GM12878 (cell line): ENCODE measurements around the gene AUNIP. TPM values are rescaled to one million over a fixed set of nuclear protein-coding genes. Genes with fewer than 3 reads are reported as not detected.

Source experiments
- ASH2L ChIP-seq: fragments of 300-600, 200-600 bp; sonication (generic); IDR thresholded peaks from 2 replicates; pipeline ENCODE4 v1.6.1; 2017; ENCODE audit warnings: low read depth, mild to moderate bottlenecking, borderline replicate concordance
- ATF7 ChIP-seq: fragments of 450-650 bp; IDR thresholded peaks from 2 replicates; pipeline ENCODE4 v1.6.1; 2016; ENCODE audit warnings: low read depth, mild to moderate bottlenecking
- BACH1 ChIP-seq: fragments of 450-650 bp; IDR thresholded peaks from 2 replicates; pipeline ENCODE4 v1.6.1; 2017; ENCODE audit warnings: mild to moderate bottlenecking, borderline replicate concordance
- BCL11A ChIP-seq: IDR thresholded peaks from 2 replicates; pipeline ENCODE4 v1.6.1; 2011; ENCODE audit warnings: low read depth, low read length
- CBFB ChIP-seq: IDR thresholded peaks from 2 replicates; pipeline ENCODE4 v1.6.1; 2016; ENCODE audit warnings: antibody characterized with exemption, low read depth
- CEBPB ChIP-seq, 2 experiments: fragments of 150-350 bp in 1 of 2; IDR thresholded peaks; 2 replicates each; pipeline ENCODE4 v1.6.1; 2012 to 2014; ENCODE audit warnings: low read depth in 2 of 2, low read length in 2 of 2, borderline replicate concordance in 1 of 2, inconsistent platforms in 1 of 2
- CTCF ChIP-seq, 3 experiments: IDR thresholded peaks in 2 of 3; conservative IDR thresholded peaks in 1 of 3; 2 replicates each; pipeline ENCODE4 v1.5.1; 2011; ENCODE audit warnings: low read depth in 3 of 3, low read length in 3 of 3, mild to moderate bottlenecking in 3 of 3, control low read depth in 2 of 3, moderate library complexity in 2 of 3, inconsistent platforms in 1 of 3, mixed read lengths in 1 of 3; ENCODE audit not compliant: control insufficient read depth in 2 of 3, insufficient read depth in 1 of 3; ENCODE audit errors: extremely low read depth in 1 of 3
- EGR1 ChIP-seq, 2 experiments: IDR thresholded peaks; 1 replicate in 1 of 2; 2 replicates in 1 of 2; pipeline ENCODE4 v1.6.1; 2011 to 2012; ENCODE audit warnings: low read depth in 2 of 2, low read length in 2 of 2, borderline replicate concordance in 1 of 2, mild to moderate bottlenecking in 1 of 2, moderate library complexity in 1 of 2
- FOXM1 ChIP-seq: IDR thresholded peaks from 2 replicates; pipeline ENCODE4 v1.6.1; 2012; ENCODE audit warnings: low read depth, mild to moderate bottlenecking, inconsistent platforms, low read length, moderate library complexity
- HDAC6 ChIP-seq: fragments of 200-600 bp; sonication (generic); IDR thresholded peaks from one replicate; pipeline ENCODE4 v1.8.0; 2017; ENCODE audit warnings: antibody characterized with exemption; ENCODE audit not compliant: unreplicated experiment
- IKZF1 ChIP-seq: fragments of 450-650 bp; conservative IDR thresholded peaks from 2 replicates; pipeline ENCODE4 v1.6.1; 2017; ENCODE audit warnings: antibody characterized with exemption, mild to moderate bottlenecking
- MTA2 ChIP-seq: fragments of 450-650 bp; IDR thresholded peaks from 2 replicates; pipeline ENCODE4 v1.6.1; 2016; ENCODE audit warnings: low read depth, mild to moderate bottlenecking, moderate library complexity
- NRF1 ChIP-seq: conservative IDR thresholded peaks from 2 replicates; pipeline ENCODE4 v1.6.1; 2011; ENCODE audit warnings: mild to moderate bottlenecking, low read depth, low read length, improper control_type of control experiment
- POLR2AphosphoS2 ChIP-seq: IDR thresholded peaks from 2 replicates; pipeline ENCODE4 v1.6.1; 2011; ENCODE audit warnings: low read depth, mild to moderate bottlenecking, low read length, improper control_type of control experiment, moderate library complexity
- RB1 ChIP-seq: fragments of 450-650 bp; formaldehyde crosslinking; IDR thresholded peaks from 2 replicates; pipeline ENCODE4 v1.6.1; 2017; ENCODE audit warnings: mild to moderate bottlenecking, borderline replicate concordance
- SMC3 ChIP-seq: IDR thresholded peaks from 2 replicates; pipeline ENCODE4 v1.6.1; 2011; ENCODE audit warnings: low read length, improper control_type of control experiment, borderline replicate concordance
- SP1 ChIP-seq: IDR thresholded peaks from one replicate; pipeline ENCODE4 v1.6.1; 2011; ENCODE audit warnings: low read depth, low read length
- TAF1 ChIP-seq: IDR thresholded peaks from 2 replicates; pipeline ENCODE4 v1.6.1; 2011; ENCODE audit warnings: mild to moderate bottlenecking, low read depth, low read length, borderline replicate concordance
- USF1 ChIP-seq: IDR thresholded peaks from 2 replicates; pipeline ENCODE4 v1.6.1; 2011; ENCODE audit warnings: borderline replicate concordance, low read depth, mild to moderate bottlenecking, moderate library complexity, mixed read lengths, low read length; ENCODE audit not compliant: insufficient read depth; ENCODE audit errors: extremely low read length
- WRNIP1 ChIP-seq: IDR thresholded peaks from 2 replicates; pipeline ENCODE4 v1.6.1; 2011; ENCODE audit warnings: low read depth, low read length, improper control_type of control experiment, borderline replicate concordance
- ZNF274 ChIP-seq: IDR thresholded peaks from one replicate; pipeline ENCODE4 v1.8.0; 2011; ENCODE audit not compliant: insufficient read length, insufficient read depth
- ZNF384 ChIP-seq: IDR thresholded peaks from 2 replicates; pipeline ENCODE4 v1.6.1; 2012; ENCODE audit warnings: low read depth, mild to moderate bottlenecking, low read length, improper control_type of control experiment, borderline replicate concordance
- ZNF622 ChIP-seq: fragments of 450-650 bp; IDR thresholded peaks from 2 replicates; pipeline ENCODE4 v1.6.1; 2017; ENCODE audit warnings: mild to moderate bottlenecking, inconsistent platforms
- polyA plus RNA-seq, 11 experiments: library from polyadenylated mRNA; depleted of rRNA in 4 of 11; unstranded in 6 of 11; stranded (reverse) in 5 of 11; fragments of >200 nt; fragmentation: Nextera tagmentation in 4 of 11; fragmentation: Illumina TruSeq in 1 of 11; extraction: Ambion mirVana in 4 of 11; extraction: Trizol in 1 of 11; gene quantifications; 1 replicate in 1 of 11; 2 replicates in 10 of 11; pipeline versions ENCODE4 v1.2.1 to v1.2.3, GENCODE V29; 2011 to 2016; ENCODE audit warnings: inconsistent platforms in 2 of 11, missing spikeins in 2 of 11, low read depth in 1 of 11
- total RNA-seq, 4 experiments: library from RNA; depleted of rRNA in 3 of 4; stranded (reverse); fragments of >200 nt in 3 of 4; fragmentation: Illumina TruSeq in 1 of 4; extraction: Trizol in 1 of 4; gene quantifications; 2 replicates each; pipeline versions ENCODE4 v1.2.1 to v1.2.3, GENCODE V29; 2013 to 2021
- TF ChIP-seq, protein P1 (sequence below): fragments of 150-350 bp; IDR thresholded peaks from 2 replicates; pipeline ENCODE4 v1.6.1; 2014; ENCODE audit warnings: mild to moderate bottlenecking, low read depth, low read length

Gene AUNIP
- total and polyA plus RNA-seq, 10 of the 15 experiments (the other 5 are each of a cell fraction or from before 2014, with no cell fraction given), result 3.9 to 20.0 (median 12.7) TPM

DNA sequence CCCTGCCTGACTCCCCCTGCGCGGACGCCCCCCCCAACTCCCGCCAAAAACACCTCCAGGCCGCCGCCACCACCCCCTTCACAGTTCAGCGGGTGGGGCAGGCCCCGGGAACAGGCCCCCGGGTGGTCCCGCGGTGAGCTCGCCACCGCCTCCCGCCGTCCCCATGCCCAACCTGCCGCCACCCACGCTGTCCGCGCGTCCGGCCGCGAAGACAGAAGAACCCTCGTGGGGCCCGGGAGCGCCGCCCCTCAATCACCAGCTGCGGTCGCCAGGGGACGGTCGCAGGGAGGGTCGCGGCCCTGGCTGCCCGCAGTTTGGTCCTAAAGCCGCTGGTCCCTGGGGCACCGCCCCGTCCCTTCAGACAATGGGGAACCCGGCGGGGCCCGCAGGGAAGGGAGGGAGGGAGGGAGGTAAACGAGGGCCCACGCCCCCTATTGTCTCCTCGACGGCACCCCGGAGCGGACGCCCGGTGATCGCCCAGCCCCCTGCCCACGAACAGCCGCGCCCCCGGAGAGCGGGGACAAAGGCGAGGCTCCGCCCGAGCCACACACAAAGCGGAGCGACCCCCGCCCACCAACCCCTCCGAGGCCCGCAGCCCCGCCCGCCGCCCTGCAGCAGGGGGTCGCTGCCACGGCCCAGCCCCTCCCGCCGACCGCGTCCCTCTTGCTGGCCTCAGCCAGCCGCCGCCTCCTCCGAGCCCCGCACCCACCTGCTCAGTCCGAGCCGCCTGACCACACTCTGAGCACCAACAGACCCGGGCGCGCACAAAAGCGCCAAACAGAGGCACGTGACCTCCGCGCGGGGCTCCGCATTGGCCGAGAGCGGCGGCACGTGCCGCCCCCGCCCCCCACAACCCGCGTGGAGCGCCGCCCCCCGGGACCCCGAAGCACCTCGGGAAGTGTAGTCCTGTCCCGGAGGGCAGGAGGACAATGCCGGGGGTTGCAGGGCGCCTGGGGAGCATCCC, 46.7 kb upstream of the AUNIP start, which contains the start of gene STMN1 (continued):
- TF ChIP-seq CBFB (peak; percentile 53; the same call in 1 of the 2 replicates), EGR1 (IDR thresholded peaks at IDR 0.05; ENCODE audit: borderline replicate concordance in 1 of 2, low read depth in 2 of 2, low read length in 2 of 2) (peak in 1 of 2 experiments; percentile 80; a peak in 2 of 3 replicates), BCL11A (no peak), CTCF (IDR thresholded peaks at IDR 0.05 in 2 of 3, conservative IDR thresholded peaks at IDR 0.05 in 1 of 3; ENCODE audit: control insufficient read depth in 2 of 3, extremely low read depth in 1 of 3, insufficient read depth in 1 of 3, low read depth in 3 of 3, low read length in 3 of 3) (0 out of 6 replicates have a peak, but pooled peaks of 1 of the 3 experiments have one; percentile 1), MTA2 (no peak; the same call in 1 of the 2 replicates), SP1 (peak; percentile 80), ASH2L (no peak), ZNF274 (no peak), IKZF1 (peak; percentile 53), TAF1 (peak; percentile 76; the same call in 1 of the 2 replicates), BACH1 (peak; percentile 76), ZNF384 (no peak), RB1 (no peak; the same call in 1 of the 2 replicates), HDAC6 (peak; percentile 63), POLR2AphosphoS2 (peak; percentile 84; the same call in 1 of the 2 replicates), NRF1 (no peak), ATF7 (no peak), USF1 (peak; percentile 98), SMC3 (no peak), FOXM1 (no peak), ZNF622 (no peak), CEBPB (IDR thresholded peaks at IDR 0.05; ENCODE audit: borderline replicate concordance in 1 of 2, low read depth in 2 of 2, low read length in 2 of 2) (no peak), WRNIP1 (no peak)
- TF ChIP-seq, protein P1, sequence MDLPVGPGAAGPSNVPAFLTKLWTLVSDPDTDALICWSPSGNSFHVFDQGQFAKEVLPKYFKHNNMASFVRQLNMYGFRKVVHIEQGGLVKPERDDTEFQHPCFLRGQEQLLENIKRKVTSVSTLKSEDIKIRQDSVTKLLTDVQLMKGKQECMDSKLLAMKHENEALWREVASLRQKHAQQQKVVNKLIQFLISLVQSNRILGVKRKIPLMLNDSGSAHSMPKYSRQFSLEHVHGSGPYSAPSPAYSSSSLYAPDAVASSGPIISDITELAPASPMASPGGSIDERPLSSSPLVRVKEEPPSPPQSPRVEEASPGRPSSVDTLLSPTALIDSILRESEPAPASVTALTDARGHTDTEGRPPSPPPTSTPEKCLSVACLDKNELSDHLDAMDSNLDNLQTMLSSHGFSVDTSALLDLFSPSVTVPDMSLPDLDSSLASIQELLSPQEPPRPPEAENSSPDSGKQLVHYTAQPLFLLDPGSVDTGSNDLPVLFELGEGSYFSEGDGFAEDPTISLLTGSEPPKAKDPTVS, result no peak
